Activated T-helper 9 cell treated with anti-CD3 and anti-CD28 coated beads, Interleukin-2, amount 50 U/mL, for 16 hours (primary cell): ENCODE data around the gene KIAA1671.

Experiments
- DNase-seq: peaks from one replicate; pipeline ENCODE4 v3.0.0-alpha.2; 2020; ENCODE audit warnings: low read depth

The KIAA1671 gene

DNA sequence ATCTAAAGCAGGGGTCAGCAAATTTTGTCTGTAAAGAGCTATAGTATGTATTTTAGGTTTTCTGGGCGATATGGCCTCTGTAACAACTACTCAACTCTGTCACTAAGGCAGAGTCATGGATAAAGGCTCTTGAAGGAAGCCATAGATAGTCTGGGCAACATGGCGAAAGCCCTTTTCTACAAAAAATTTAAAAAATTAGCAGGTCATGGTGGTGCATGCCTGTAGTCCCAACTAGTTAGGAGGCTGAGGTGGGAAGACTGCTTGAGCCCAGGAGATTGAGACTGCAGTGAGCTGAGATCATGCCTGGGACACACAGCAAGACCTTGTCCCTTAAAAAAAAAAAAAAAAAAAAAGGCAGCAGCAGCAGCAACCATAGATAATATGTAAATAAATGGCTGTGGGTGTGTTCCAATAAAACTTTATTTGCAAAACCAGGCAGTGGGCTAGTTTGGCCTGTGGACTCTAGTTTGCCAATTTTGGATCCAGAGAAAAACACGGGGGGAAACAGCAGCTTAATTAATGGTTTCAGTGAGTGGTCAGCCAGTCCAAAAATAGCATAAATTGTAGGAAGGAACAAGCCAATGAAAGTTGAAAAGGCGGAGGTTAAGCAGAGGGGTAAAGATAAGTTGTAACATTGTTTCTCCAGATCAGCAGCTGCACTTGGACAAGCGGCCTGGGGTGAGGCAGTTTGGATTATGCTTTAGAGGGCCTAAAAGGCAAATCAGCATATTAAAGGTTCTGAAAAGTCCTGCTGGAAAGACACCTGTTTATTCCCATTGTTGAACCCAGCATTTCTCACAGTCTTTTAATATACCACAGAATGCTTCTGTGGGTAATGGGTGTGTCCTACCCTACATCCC is 62.6 kb downstream of the KIAA1671 start:
- DNase-seq = no peak

DNA sequence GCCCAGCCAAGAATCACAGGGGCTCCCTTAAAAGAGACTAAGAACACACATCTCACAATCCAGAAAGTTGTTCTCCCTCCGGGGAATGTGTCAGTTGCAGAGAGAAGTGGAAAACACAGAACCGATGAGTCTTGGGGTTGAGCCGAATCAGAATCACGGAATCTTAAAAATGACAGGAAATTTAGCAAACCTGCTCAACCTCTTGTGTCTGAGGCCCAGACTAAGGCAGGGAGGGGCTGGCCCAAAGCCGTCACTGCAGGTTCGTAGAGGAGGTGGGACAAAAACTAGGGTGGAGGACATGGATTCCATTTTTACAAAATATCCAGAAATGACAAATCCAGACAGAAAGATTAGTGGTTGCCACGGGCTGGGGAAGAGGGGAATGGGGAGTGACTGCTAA is 63.8 kb downstream of the KIAA1671 start:
- DNase-seq = no peak

DNA sequence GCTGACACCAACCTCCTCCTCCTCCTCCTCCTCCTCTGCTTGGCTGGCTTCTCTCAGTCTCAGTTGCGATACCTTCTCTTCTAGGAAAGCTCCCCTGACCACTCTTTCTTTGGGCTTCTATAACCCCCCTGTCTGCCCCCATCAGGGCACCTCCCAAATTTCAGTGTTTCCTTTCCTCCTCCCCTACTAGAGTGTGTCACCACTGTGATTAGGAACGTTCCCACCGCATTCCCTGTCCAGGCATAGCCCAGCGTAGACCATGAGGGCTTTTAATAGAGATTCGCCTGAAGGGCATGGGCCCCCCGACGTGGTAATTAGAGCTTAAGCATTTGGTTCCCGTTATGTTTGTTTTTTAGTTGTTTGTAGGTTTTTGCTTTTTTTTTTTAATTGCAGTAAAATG is 65.5 kb downstream of the KIAA1671 start:
- DNase-seq = no peak

DNA sequence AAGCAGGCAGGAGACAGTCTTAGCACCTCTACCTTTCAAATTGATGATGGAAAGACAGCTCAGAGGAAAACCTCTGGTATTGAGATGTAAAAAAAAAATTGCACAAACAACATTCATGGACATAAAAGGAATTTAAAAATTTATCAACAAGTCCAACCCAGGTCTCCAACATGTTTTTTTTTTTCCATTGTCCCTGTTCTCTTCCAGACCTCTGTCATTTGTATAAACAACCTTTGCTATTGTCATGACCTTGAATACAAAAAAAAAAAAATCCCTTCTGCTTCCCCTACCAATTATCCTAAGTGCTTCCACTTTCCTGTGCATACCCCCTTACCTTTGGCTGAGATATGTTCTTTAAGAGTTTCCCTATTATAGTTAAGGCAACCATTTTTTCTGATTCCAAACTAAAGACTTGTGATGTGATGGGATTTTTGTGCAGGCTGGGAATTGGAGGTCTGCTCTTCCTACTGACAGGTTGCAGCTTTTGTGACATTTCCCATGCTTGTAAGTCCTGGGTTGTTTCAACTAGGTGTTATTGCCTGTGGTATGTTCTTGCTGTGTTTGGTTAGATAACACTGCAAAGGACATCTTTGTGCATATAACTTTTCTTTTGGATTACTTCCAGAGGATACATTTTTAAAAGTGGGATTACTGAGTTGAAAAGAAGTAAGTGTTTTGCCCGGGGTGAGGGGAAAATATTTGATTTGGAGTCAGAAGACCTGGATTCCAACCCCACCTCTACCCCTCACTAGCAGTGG is 67.1 kb downstream of the KIAA1671 start:
- no peak for DNase-seq

DNA sequence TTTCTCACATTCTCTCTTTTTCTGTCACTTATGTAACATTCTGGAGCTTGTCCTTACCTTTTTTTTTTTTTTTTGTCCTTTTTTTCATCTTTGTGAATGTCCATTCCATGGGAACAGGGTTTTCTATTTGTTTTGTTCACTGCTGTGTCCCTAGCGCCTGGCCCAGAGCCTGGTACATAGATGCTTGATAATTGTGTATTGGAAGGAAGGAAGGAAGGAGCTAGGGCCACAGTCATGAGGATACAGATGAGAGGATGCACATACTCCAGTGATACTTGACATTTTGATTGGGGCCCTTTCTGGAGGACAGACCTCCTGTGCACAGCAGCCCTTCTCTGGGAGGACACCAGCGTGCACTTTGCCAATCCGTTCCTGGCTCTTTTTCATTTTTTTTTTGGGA is 68.9 kb downstream of the KIAA1671 start:
- DNase-seq = no peak

DNA sequence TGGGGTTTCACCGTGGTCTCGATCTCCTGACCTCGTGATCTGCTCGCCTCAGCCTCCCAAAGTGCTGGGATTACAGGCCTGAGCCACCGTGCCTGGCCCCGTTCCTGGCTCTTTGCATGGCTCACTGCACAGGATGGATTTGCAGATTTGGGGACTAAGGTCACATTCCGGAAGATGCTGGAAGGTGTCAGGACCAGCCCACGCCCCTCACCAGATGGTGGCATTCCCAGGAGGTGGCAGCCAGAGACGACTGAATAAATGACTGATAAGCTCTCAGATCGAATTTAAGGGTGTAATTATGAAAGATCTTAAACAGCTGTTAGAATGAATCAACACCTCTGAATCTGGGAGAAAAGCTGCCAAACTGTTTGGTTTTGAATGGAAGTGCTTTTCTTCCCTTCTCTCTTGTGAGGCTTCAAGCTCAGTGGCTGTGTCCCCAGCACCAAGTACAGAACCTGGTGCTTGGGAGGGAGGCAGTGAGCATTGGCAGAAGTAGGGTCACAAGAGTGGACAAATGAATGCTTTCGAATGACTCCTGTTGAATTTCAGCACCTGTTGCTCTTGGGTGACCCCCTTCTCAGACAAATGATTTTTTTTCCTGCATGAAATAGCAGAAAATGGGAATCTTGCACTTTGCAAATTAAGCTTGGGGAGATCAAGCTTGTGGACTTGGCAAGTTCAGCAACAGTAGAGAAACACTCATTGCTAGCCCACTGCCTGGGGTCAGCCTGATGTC is 69.6 kb downstream of the KIAA1671 start:
- no peak for DNase-seq

DNA sequence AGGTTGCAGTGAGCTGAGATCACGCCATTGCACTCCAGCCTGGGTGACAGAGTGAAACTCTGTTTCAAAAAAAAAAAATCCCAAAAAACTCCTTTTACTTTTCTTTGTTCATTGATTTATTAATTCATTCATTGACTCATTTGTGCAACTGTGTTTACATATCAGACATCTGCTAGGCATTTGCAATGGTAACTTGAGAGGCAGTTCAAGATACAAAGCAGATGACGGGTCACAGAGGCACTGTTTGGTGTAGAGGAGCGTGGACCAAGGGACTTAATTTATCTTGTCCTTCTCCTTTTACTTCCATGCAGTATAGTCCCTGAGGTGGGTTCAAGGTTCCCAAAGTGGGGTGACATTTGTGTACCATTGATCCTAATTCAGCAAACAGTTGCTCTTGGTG is 71.4 kb downstream of the KIAA1671 start:
- DNase-seq = no peak

DNA sequence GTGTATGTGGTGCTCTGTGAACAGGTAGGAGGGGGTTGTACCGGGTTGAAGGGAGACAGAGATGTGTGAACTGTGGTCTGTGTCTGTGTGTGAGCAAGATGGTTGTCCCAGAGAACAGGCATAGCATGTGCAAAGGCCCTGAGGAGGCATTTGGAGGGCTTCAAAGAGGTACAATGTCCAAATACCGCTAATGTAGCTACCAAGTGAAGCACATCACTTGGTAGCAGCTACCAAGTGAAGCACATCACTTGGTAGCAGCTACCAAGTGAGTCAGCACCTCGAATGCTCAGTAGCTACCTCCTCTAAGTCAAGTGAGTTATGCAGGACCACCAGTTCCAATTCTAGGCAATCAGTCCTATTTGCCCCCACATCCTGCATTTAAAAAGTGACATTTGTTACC is 72.4 kb downstream of the KIAA1671 start:
- DNase-seq = no peak

DNA sequence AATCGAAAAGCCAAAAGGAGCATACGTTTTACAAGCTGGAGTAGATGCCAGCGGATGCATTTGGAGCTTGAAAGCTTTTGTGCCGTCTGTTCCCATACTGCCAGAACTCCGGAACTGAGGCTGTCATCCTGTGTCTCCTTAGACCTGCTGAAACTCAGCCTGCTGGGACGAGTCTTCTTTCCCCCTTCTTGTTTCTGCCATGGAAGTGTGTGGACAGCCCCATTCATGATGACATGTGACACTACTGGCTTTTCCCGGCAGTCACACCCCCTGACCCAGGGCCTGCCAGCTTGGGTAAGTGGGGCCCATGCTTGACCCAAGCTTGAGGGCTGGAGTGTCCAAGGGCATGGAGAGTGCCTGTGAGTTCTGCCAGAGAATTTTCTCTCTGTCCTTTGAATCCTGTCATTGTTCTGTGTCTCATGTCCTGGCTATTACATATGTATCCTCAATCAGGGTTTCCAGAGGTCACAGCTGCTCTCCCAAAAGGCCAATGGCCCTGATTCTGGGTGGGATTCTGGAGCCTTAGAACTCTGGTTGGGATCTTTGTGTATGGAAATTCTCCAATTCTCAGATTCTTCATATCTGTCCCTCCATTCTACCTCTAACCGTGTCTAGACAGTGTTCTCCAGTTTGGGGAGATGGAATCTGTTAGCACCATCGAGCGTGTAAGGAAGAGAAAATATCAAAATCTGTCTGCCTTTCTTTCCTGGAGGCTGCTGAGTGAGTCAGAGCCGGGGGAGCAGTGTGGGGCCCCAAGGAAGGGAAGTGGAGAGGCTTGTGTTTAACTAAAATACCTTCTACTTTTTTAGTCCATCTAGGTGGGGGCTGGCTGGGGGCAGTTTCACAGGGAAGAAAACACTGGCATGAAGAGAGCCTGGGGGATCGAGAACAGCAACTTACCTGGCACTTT is 73.2 kb downstream of the KIAA1671 start:
- DNase-seq = no peak

DNA sequence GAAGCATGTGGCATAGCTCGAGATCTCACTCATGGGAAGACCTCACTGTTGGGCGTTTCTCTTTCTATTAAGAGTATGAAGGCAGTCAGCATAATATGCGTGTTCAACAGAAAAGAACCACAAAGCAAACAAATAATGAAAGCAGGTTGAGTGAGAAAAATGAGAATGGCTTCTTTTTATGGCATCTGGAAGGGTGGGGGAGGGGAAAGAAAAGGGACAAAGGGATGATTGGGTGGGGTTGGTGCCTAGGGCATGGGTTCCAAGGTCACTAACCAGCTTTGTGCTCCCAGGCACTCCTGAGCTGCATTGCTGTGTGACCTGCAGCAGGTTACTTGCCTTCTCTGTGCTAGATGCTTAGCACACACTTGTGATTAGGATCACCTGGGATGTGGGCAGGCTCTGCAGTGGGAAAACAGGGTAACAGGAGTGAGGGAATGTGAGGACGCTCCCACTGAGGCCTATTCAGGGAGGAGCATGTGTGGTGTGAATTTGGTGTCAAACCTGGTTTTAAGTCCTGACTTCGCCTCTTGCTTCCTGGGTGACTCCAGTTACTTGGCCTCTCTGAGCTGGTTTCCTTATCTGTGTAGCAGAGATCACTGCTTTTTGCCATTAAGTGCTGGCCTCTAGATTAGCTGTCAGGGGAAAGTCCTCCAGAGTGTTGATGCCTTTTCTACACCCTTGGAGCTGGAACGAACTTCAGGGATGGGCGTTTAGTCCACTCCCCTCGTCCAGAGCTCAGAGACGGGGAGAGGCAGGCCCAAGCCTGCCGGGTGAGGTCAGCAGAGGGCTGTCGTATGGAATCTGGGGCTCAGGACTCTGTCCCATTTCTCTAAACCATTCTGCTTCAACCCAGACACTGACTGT is 74.8 kb downstream of the KIAA1671 start:
- DNase-seq = no peak

DNA sequence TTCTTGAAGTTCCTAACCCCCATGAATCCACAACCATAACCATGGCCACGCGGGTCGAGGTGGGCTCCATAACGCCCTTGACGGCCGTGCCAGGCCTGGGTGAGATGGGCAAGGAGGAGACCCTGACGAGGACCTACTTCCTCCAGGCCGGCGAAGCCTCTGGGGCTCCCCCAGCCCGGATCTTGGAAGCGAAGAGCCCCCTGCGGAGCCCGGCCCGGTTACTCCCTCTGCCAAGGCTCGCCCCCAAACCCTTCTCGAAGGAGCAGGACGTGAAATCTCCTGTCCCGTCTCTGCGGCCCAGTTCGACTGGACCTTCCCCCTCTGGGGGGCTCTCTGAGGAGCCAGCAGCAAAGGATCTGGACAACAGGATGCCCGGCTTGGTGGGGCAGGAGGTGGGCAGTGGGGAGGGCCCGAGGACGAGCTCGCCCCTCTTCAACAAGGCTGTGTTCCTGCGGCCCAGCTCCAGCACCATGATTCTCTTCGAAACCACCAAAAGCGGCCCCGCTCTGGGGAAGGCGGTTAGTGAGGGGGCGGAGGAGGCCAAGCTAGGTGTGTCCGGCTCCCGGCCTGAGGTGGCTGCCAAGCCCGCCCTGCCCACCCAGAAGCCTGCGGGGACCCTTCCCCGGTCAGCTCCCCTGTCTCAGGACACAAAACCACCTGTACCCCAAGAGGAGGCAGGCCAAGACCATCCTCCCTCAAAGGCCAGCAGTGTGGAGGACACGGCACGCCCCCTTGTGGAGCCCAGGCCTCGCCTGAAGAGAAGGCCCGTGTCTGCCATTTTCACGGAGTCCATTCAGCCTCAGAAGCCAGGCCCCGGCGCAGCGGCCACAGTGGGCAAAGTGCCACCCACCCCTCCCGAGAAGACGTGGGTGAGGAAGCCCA is 75.7 kb downstream of the KIAA1671 start:
- DNase-seq = no peak

DNA sequence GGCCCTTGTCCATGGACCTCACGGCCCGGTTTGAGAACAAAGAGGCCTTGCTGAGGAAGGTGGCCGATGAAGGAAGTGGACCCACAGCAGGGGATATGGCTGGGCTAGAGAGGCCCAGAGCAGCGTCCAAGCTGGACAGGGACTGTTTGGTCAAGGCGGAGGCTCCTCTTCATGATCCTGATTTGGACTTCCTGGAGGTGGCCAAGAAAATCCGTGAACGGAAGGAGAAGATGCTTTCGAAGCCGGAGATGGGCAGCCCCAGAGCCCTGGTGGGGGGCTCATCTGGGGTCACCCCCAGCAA is 76.3 kb downstream of the KIAA1671 start:
- no peak for DNase-seq

DNA sequence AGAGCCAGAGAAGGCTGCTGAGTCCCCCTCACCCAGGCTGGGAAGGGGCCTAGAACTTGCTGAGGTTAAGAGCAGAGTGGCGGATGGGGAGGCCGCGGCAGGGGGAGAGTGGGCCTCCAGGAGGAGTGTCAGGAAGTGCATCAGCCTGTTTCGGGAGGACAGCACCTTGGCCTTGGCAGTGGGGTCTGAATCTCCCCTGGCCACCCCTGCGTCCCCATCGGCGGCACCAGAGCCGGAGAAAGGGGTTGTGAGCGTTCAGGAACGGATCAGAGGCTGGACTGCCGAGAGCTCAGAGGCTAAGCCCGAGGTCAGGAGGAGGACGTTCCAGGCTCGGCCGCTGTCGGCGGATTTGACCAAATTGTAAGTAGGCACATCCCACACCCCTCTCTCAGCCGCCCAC is 76.7 kb downstream of the KIAA1671 start:
- no peak for DNase-seq

DNA sequence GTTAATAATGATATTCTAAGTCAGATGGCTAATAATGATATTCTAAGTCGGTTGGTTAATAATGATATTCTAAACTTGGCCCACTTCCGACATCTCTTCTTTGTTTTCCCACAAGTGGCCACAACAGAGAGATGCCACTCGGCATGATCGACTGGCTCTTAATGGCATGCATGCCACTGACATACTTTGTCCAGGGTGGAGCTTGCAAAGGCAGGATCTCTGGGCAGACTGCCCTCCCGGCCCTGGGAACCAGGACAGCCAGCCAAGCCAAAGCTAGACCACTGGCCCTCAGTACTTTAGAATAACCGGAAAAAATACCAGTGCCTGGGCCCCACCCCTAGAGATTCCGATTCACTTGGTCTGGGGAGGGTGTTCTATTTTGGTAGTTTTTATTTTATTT is 78.1 kb downstream of the KIAA1671 start:
- DNase-seq = no peak

DNA sequence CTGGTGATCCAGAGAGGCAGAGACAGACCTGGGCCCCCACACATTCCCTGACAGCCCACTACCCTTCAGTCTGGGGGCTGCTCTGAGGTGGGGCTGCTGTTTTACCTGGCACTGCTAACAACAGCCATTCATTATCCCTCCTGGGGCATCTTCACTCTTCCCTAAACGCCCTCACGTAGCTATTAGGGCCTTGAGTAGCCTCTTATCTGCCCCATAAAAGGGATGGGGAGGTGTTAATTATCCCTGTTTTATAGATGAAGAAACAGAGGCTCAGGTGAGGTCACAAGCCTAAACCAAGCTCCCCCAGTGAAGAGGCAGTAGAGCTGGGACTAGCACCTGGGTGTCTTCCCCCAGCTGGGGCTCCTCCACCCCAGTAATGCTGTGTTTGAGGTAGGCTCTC is 79.5 kb downstream of the KIAA1671 start:
- DNase-seq = no peak

DNA sequence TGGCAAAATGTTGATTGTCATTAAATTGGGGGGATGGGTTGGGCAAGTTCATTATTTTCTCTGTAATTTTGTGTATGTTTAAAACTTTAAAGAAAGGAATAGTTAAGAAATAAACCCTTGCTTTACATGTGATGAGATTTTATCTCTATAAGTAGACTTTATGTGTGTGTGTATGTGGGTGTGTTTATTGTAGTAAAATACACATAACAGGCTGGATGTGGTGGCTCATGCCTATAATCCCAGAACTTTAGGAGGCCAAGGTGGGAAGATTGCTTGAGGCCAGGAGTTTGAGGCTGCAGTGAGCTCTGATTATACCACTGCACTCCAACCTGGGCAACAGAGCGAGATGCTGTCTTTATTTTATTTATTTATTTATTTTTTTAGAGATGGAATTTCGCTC is 83.2 kb downstream of the KIAA1671 start:
- DNase-seq = no peak

DNA sequence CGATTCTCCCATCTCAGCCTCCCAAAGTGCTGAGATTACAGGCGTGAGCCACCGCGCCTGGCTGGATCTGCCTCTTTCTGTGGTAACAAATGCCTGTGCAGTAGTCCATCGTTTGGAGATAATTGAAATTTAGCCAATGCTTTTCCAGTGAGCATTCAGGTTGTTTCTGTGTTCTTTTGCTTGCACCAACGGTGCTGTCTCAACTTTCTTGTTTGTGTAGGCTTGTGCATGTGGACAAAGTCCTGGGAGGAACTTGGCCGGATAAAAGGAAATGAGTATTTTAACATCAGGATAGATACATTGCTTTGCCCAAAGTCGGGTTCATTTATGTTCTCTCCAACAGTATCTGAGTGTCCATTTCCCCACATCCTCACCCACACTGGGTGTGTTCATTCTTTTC is 85.7 kb downstream of the KIAA1671 start:
- no peak for DNase-seq

DNA sequence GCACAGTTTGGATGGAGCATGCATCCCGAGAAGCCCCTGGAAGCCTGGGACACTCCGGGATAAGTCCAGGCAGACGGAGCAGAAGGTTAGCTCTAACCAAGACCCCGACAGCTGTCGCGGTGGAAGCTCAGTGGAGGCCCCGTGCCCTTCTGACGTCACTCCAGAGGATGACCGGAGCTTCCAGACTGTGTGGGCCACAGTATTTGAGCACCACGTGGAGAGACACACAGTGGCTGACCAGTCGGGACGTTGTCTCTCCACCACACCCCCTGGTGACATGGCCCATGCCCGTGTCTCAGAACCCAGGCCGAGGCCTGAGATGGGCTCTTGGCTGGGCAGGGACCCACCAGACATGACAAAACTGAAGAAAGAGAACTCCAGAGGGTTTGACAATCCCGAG is 86.3 kb downstream of the KIAA1671 start:
- no peak for DNase-seq

DNA sequence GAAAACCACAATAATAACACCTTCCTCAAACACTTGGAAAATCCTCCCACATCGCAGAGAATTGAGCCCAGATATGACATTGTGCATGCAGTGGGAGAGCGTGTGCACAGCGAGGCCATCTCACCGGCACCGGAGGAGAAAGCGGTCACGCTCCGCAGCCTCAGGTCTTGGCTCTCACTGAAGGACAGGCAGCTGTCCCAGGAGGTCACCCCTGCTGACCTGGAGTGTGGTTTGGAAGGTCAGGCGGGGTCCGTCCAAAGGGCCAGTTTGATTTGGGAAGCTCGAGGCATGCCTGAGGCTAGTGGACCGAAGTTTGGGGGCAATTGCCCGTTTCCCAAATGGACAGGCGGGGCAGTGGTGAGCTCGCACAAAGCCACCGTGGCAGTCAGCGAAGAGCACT is 86.7 kb downstream of the KIAA1671 start:
- no peak for DNase-seq

DNA sequence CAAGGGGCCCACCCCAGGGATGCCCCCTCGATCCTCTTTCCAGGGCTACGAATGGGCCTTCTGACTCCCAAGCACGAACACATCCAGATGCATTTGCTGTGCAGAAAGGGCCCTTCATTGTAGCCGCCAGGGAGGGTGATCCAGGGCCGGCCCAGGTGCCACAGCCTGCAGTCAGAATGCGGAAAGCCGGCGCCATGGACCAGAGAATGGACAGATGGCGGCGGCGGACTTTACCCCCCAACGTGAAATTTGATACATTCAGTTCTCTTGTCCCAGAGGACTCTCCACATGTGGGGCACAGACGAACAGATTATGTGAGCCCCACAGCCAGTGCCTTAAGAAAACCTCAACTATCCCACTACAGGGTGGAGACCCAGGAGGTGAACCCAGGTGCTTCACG is 87.2 kb downstream of the KIAA1671 start:
- no peak for DNase-seq
